ENCODE measurements around the gene TMEM250. TPM values are rescaled to one million over a fixed set of nuclear protein-coding genes. Genes with fewer than 3 reads are reported as not detected.

The TMEM250 gene
- total RNA-seq, 1 donor from 2014 or later, result 33.6 TPM

DNA sequence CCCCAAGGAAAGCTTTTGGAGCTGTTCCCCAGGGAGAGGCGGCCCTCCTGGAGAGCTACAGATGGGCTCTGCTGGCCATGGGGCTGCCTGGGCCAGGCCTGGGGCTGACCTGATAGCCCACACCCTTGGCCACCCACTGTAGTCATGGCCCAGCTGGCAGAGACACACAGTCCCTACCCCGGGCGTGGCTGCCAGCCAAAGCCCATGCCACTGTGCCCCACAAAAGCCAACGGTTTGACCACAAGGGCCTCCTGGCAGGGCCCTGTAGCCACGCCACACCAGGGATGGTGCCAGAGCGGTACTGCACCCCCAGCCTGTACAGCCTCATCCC lies 38.8 kb downstream of the TMEM250 start:
- no peak for DNase-seq (ENCODE audit: low spot score)
- Mint-ChIP-seq H3K36me3 (ENCODE audit: low read depth, unreplicated experiment) (peaks cover 3% of the 10 kb centered on the region), H3K4me3 (ENCODE audit: unreplicated experiment) (no peak overlapping the region), H3K9me3 (ENCODE audit: unreplicated experiment) (no peaks in the 10 kb centered on the region), H3K27me3 (ENCODE audit: unreplicated experiment) (no peaks in the 10 kb centered on the region), H3K27ac (ENCODE audit: unreplicated experiment) (no peak overlapping the region), H3K4me1 (ENCODE audit: unreplicated experiment) (no peaks in the 10 kb centered on the region)
- no peak for TF ChIP-seq CTCF (IDR thresholded peaks at IDR 0.05; ENCODE audit: unreplicated experiment)

GRCh38 chr9:136079211-136079915 lies 39.3 kb downstream of the TMEM250 start:
- Mint-ChIP-seq H3K9me3 (ENCODE audit: unreplicated experiment) (no peaks in the 10 kb centered on the region), H3K4me1 (ENCODE audit: unreplicated experiment) (no peaks in the 10 kb centered on the region), H3K27ac (ENCODE audit: unreplicated experiment) (peak overlapping the region; percentile 36), H3K36me3 (ENCODE audit: low read depth, unreplicated experiment) (peaks cover 3% of the 10 kb centered on the region), H3K4me3 (ENCODE audit: unreplicated experiment) (no peak overlapping the region), H3K27me3 (ENCODE audit: unreplicated experiment) (no peaks in the 10 kb centered on the region)
- no peak for DNase-seq (ENCODE audit: low spot score)
- no peak for TF ChIP-seq CTCF (IDR thresholded peaks at IDR 0.05; ENCODE audit: unreplicated experiment)

- no peak overlapping the region for H3K4me3 Mint-ChIP-seq (ENCODE audit: unreplicated experiment)
- no peaks in the 10 kb centered on the region for H3K9me3 Mint-ChIP-seq (ENCODE audit: unreplicated experiment)
These were observed 40.1 kb downstream of the TMEM250 start for GRCh38 chr9:136078498-136079011.

GRCh38 chr9:136078024-136078423 lies 40.7 kb downstream of the TMEM250 start:
- TF ChIP-seq CTCF (IDR thresholded peaks at IDR 0.05; ENCODE audit: unreplicated experiment), result no peak
- Mint-ChIP-seq H3K4me3 (ENCODE audit: unreplicated experiment) (no peak overlapping the region), H3K9me3 (ENCODE audit: unreplicated experiment) (no peaks in the 10 kb centered on the region), H3K4me1 (ENCODE audit: unreplicated experiment) (no peaks in the 10 kb centered on the region), H3K27me3 (ENCODE audit: unreplicated experiment) (no peaks in the 10 kb centered on the region), H3K36me3 (ENCODE audit: low read depth, unreplicated experiment) (peaks cover 3% of the 10 kb centered on the region), H3K27ac (ENCODE audit: unreplicated experiment) (no peak overlapping the region)
- no peak for DNase-seq (ENCODE audit: low spot score)

More at GRCh38 chr9:136078498-136079011, 40.1 kb downstream of the TMEM250 start:
- Mint-ChIP-seq H3K27ac (ENCODE audit: unreplicated experiment) (no peak overlapping the region), H3K27me3 (ENCODE audit: unreplicated experiment) (no peaks in the 10 kb centered on the region), H3K4me1 (ENCODE audit: unreplicated experiment) (no peaks in the 10 kb centered on the region), H3K36me3 (ENCODE audit: low read depth, unreplicated experiment) (peaks cover 3% of the 10 kb centered on the region)
- no peak for TF ChIP-seq CTCF (IDR thresholded peaks at IDR 0.05; ENCODE audit: unreplicated experiment)
- DNase-seq (ENCODE audit: low spot score), result no peak

DNA sequence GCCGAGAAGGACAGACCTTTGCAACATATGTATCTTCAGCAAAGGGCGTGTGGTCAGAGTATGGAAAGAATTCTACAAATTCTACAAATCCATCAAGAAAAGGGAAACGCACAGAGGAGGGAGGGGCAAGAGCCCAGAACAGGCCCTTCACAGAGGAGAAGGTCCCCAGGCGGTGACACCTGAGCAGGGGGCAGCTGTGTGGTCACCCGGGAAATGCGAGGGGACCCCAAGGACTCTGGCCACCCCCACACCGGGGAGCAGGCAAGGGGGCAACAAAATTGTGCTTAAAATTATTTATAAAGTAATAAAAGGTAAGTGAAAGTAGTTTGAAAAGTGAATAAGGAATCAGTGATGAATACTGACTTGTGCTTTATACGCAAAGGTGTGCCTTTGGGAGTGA lies 41.2 kb downstream of the TMEM250 start:
- Mint-ChIP-seq H3K4me1 (ENCODE audit: unreplicated experiment) (no peaks in the 10 kb centered on the region), H3K27me3 (ENCODE audit: unreplicated experiment) (no peaks in the 10 kb centered on the region), H3K27ac (ENCODE audit: unreplicated experiment) (no peak overlapping the region), H3K36me3 (ENCODE audit: low read depth, unreplicated experiment) (peaks cover 3% of the 10 kb centered on the region), H3K4me3 (ENCODE audit: unreplicated experiment) (no peak overlapping the region), H3K9me3 (ENCODE audit: unreplicated experiment) (no peaks in the 10 kb centered on the region)
- TF ChIP-seq CTCF (IDR thresholded peaks at IDR 0.05; ENCODE audit: unreplicated experiment), result no peak
- no peak for DNase-seq (ENCODE audit: low spot score)
